Fibroblast of skin of right biceps (primary cell): Measurements from ENCODE around the gene ASTN1.

Source experiments
- DNase-seq: peaks from one replicate; pipeline ENCODE4 v3.0.0-alpha.2; 2013

ASTN1 gene

DNA sequence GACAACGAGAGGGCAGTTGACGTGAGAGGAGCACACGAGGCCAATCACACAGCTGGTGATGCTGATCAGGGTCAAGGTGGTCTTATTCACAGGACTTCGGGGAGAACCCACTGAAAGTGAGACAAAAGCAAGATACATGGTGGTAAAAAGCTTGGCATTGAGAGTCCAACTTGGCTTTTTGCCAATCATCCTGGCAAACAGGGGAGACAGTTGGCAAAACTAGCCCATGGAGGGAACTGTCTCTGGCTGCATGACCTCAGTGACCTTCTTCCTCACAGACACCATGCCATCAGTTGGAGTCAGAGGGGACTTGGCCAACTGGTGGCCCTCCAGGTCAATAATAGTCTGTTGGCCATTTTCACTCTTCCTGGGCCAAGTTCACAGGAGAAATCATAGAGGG is 139.9 kb downstream of the ASTN1 start:
- DNase-seq = no peak

DNA sequence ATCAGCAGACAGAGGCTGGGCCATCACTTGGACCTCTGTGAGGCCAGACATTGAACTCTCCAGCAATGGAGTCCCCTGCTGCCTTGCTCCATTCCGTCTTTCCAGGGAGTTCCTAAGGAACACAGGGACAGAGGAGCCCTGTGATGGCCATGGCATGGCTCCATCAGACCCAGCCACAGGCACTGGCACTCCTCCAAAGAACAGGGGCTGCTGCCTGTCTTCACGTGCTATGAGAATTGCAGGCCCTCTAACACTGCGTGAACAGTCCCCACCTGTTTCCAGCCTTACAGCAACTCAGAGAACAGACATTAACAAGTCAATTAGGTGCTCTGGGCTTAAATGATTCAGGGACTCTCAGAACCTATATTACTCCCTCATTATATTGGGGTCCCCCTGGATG is 140.8 kb downstream of the ASTN1 start:
- DNase-seq = no peak

DNA sequence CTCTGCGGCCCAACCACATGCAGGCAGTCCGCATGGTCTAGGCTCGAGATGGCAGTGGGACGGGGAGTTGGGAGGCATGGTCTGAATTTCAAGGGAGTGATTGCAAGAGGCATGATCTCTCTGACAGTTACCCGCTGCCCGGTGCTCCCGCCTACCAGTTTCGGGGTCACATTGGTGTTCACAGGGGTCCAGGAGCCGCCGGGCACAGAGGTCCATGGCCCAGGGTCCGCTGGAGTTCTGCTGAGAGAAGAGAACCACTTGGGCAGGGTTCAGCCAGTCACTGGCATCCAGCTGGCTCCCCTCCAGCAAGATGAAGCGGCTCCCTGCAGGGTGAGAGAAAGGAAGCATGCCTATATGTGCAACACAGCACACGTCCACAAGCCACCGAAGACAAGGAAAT is 141.3 kb downstream of the ASTN1 start:
- DNase-seq = no peak

DNA sequence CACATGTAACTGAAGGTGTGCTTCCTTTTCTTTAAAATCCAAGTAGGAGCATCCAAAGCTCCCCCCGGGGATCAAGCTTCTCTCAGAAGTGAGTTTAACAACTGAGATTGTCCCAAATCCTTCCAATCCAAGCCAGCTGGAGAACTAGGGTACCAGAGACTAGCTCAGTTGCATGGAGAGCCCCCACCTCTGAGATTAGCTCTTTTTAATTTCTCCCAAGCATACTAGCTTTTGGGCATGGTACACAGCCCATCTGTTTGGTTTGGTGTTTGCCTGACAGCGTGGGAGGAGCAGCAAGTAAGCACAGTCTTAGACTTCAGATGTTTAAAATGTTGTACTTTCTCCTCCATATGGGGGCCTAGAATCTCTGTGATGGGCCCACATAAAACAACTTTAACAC is 142.8 kb downstream of the ASTN1 start:
- DNase-seq = no peak

DNA sequence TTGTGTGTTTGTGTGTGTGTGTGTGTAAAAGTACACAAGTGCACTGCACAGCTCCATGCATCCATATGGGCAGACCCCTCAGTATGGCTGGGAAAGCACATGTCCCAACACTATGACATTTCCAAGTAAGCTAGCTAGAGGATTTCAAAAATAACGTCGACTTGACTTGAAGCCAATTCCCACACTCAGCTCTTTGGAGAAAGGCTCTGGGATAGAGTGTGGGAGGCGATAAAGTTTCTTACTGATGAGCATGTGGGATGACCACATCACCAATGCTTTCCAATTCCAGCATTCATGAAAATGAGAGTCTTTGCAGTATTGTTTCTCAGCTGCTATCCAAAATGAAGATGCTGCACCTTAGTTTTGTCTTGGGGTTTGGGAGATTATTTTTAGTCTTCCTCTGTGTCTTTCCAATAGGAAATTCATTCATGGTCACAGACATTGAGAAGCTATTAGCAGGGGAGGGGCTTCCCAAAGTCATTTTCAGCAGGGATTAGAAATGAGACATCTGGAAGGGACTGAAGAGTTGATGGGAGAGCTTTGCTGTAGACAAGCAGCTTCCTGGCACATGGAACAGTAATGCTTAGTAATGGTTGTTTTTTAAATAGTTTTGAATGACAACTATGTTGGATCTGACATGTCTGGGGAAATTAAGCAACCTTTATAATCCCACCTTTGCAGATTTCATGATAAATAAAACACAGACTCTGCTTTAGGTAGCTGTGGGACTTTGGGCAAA is 143.5 kb downstream of the ASTN1 start:
- peak; percentile 3 for DNase-seq

DNA sequence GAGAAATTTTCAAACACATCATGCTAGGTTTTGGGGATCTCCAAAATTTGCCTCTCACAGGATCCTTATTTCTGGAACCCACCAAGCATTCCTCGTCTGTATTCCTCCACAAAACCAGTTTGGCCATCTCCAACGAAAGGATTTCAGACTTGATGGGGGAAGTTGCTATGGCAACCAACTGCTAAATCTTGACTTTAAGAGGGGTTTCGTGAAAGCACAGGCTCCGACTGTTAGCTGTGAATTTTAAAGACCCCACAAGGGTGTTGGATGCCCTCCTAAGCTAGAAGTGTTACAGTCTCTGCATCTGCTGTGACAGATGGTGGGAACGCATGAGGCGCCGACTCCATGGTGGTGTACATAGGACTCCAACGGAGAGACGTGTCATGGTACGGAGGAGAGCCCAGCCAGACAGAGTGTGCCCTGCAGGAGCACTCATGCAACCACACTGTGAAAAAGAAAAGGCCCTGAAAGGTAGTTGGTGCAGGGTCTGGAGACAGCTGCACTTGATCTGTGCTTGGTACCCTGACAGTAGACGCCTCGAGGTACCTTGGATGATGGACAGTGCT is 147.1 kb downstream of the ASTN1 start:
- DNase-seq = no peak

DNA sequence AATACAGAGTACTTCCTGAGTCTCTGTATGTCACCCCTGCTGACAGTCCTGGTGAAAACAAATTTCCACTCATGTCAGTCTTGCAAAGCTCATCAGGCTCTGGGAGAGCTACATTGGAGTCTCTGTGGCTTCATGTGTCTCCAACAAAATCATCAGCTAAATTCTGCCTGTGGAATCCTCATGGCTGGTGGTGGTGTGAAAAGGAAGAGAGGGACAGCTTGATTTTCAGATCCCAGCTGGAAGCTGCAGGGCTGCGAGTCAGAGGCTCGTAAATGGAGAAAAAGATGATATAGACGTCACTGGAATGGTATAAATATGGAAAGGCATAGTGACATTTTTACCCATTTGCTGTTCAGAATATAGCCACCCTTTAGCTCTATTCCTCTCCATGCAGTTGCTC is 150.2 kb downstream of the ASTN1 start:
- DNase-seq = no peak

DNA sequence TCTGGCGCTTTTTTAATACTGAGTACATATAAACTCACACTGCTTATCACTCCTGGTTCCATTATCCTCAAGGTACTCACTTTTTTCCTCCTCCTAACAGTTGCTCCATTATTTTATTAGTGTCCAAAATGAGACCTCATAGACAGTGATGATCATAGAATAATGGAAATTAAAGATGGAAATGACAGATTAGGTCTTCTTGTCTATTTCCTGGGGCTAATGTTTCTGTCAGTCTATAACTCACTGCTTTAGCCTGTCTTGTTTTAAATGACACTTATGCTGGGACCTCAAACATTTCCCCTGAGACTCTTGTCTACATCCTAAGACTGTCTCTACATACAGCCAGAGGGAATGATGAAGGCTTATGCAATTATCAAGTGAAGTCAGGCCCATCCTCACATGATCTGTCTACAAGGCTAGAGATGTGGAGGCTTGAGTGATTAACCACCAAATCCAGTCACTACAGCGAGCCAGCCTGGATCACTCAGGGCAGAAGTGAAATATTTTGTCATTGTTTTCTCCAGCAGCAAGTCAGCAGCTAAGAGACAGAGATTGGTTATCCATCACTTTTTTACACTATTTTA is 152.1 kb downstream of the ASTN1 start:
- no peak for DNase-seq

DNA sequence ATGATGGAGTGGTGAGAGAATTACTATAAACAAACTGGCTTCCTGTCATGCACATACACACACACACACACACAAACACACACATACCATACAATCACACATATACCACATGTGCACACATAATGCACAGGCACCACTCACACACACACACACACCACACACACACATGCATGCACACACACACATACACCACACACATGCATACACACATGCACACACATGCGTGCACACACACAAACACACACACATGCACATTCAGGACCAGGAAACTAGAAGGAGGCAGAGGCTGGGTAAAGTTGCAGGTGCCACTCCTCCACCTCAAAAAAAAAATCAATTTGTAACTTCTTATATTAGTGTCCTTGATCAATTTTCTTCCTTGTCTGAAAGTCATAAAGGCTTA is 153.0 kb downstream of the ASTN1 start:
- no peak for DNase-seq

DNA sequence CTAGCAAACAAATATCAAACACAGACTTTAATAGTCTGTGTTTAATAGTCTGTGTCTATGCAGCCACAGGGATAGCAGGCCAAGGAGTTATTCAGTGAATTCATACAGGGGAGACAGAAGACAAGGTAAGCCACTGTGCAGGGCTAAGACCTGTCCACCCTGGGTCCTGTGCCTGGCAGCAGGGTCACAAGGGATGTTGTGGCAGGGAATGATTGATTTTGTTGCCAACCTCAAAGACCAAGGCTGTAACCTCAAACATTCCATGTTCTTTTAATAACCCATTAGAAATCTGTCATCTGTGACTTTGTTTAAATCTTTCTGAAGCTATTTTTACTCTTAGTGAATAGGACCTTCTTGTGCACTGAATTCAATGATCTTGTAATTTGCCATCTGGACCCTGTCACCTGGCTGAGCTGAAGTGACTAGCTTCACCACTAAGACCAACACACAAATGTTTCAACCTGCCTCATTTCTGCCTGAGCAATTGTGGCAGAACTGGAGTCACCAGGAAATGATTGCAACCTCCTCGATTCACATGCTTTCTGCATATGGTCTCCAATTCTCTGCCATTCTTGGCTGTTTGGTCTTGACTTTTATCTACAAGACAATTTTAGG is 154.2 kb downstream of the ASTN1 start:
- no peak for DNase-seq

DNA sequence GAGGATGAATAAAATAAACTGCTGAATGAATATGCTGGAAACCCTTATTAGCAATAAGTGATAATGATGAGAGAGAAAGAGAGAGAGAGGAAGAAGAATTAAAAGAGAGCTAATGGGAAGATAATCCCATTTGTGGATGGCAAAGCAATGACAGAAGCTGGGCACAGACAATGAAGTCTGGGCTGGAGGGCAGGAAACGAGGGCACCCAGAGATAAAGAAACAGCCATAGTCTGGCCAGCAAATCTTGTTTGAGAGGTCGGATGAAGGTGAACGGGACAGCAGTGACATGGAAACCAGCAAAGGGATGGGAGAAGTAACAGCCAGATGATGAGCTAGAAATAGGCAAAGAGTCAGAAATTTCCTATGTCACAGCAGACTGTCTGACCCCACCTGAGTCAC is 155.9 kb downstream of the ASTN1 start:
- DNase-seq = no peak

DNA sequence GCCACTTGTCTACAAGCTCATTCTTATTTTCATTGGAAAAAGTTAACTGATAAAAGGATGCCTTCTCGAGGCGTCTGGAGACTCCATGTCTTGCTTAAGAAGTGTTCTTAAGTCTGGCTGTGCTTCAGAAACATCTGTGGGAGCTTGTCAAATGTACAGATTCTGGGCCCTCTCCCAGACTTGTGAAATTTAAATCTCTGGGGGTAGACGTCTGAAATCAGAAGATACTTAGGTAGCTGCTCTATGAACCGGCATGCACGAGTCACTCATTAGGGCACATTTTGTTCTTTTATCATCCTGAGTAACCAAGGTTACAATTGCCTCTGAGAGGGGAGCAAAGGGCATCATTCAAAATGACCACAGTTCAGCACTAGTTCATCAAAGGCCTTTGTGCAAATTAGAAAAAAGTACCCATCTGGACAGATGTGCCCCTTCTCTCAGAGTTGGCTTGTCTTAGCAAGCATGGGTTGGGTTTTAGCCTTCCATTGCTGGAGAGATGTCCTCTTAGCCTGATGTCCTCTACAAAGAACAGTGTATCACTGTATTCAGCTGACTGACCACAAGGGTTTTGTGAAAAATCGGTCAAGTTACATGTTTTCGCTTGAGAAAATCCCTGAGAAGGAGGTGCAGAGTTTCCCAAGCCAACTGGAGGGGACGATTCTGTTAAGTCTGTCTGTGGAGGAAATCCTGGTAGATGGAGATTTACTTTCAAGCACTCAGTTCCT is 156.9 kb downstream of the ASTN1 start:
- no peak for DNase-seq

DNA sequence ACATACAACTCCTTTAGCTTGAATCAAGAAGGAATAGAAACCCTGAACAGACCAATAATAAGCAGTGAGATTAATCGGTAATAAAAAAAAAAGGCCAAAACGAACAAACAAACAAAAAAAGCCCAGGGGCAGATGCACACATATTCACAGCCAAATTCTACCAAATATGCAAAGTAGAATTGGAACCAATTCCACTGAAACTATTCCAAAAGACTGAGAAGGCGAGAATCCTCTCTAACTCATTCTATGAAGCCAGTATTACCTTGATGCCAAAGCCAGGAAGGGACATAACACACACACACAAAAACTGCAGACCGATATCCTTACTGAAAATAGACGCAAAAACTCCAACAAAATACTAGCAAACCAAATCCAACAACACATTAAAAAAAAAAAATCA is 161.6 kb downstream of the ASTN1 start:
- DNase-seq = no peak

DNA sequence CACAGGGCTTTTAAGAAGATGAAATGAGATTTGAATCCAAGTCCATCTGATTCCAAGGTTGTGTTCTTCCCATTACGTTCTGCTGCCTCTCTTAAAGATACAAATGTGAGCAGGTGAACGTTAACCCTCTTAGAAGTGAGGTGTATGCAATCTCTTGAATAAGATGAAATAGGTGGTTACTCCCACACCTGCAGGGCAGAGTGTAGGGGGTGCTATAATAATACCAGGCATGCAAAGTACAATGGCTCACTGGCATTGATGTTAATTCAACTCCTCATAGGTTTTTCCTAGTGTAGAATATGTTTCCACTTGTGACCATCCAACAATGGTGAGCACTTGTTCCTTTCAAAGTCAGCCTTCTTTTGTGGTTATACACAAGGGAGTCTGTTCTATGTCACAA is 163.0 kb downstream of the ASTN1 start:
- DNase-seq = no peak

DNA sequence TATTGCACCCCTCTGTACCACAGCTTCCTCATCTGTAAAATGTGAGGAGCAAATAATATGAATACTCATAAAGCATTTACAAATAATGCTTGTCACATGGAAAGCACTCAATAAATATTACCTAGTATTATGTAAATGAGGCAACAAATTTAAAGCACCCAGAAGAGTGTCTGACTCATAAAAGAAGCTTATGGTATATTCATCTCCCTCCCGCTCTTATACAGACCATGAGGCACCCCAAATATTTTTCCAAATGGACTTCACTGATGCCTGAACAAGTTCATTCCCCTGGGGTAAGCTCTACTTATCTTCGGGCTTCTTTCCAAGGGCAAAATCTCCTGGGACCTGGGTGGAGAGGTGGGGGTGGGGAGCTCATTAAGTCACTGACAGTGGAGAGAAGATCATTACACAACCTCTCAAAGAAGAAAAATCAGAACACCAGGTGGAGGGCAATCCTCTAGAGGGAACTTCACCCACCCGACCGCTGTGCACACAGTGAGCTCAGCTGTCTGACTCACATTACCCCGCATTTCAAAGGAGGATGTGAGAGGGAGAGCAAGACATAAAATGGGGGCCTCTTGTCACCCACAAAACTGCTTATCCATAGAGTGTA is 166.2 kb downstream of the ASTN1 start:
- DNase-seq = peak; percentile 3

DNA sequence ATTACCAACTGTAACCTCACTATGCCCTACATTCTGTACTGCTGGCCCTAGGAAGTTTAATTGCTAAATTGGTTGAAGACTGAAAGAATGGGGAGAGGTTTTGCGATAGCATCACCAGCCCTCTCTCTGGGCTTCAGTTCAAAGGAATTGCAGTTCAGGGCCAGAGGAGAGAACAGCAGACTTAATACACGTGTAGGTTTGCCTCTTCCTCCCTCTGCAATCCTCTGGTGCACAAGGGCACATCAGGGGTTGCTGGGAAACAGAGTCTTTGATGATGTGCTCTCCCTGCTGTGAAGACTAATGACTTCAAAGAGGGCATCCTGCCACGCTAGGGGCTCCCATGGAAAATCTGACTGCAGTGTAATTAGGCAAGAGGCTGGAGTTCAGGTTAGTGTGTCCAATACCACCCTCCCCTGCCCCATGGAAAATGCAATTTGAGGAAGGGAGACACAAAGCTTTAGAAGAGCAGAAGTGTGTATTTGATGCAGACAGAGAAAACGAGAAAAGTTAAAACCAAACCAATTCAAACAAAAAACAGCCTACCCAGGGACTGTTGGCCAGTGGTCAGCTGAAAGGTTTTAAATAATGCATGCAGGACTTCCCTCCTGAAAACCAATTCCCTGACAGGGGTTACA is 167.9 kb downstream of the ASTN1 start:
- DNase-seq = peak; percentile 16

DNA sequence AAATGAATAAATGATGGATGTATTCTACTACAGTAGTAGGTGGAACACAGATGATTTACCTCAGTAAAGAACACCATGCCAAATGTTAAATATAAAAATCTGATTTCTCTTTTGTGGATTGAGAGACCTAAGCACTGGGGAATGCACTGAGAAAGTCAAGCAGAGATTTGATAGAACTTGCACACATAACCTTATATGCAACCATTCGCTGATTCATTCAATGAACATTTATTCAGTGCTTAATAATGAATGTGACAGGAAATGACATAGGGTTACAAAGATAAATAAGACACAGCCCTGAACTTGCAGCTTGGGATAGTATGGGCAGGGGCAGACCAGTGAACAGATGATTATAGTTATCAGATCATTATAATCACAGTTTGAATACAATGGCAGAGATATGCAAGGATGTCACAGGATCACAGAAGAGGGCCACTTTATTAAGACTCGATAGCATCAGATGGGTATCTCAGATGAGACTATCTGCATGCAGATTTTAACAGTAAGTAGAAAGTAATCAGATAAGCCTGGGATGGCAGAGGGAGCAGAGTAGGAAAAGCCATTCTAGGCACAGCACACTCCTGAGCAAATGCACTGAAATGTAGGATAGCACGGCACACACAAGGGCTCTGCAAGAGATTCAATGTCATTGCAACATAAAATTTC is 169.4 kb downstream of the ASTN1 start:
- peak; percentile 54 for DNase-seq

DNA sequence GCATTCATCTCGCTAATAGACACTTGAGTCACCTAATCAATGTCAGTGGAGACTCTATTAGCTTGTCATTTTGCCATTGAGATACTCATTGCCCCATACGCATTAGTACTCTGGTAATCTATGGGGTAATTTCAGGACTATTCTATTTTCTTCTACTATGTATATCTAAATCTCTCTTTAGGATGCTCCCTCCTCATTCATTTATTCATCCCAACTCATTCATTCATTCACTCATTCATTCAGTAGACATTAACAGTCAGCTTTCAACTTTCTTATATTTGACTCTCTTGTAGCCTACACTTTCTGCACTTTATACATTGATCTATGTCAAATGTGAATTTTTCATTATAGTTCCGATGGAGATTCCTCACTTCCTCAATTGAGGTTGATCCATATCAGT is 170.9 kb downstream of the ASTN1 start:
- DNase-seq = no peak

DNA sequence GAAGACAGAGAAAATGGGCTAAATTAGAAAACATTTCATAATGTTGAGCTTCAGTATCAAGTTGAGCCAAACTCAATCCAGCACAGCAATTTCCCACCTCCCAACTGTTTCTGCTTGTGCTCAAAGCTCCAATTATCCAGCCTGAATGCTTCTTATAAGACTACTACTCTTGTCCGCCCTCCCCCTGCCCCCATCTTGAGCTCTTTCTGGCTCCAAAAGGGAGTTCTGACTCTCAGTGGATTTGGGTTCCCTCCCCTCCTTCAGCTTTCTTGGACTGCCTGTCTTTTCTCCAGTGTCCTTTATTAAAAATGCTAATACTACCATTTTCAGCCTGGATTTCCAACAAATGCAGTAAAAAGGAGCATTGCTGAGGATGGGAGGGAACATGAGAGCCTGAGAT is 174.8 kb downstream of the ASTN1 start:
- DNase-seq = no peak

DNA sequence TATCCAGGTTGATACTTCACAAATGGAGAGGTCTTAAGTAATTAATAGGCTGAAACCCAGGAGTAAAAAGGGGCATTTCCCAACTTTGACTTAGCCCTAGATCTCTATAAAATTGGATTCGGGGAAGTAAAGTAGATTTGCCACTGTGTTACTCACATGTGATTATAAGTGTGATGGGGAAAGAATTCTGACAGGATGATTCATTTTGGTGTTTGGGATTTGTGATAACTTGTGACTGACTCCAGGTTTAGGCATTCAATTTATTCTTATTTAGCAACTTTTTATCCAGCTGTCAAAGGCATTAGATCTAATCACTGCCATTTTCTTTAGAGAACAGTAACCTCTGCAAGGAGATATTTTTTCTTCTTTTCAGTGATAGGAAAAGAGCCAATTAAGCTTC is 175.5 kb downstream of the ASTN1 start:
- DNase-seq = peak; percentile 67

DNA sequence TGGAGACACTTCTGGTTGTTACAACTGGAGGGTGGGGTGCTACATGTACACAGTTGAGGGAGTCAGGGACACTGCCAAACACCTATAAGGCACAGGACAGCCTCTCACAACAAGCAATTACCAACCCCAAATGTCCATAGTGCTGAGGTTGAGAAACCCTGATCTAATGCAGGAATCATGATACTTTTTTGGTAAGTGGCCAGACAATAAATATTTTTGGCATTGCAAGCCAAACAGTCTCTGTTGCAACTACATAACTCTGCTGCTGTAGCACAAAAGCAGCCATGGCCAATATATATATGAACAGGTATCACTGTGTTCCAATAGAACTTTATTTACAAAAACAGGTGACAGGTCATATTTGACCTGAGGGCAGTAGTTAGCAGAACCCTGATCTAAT is 177.5 kb downstream of the ASTN1 start:
- peak; percentile 53 for DNase-seq

DNA sequence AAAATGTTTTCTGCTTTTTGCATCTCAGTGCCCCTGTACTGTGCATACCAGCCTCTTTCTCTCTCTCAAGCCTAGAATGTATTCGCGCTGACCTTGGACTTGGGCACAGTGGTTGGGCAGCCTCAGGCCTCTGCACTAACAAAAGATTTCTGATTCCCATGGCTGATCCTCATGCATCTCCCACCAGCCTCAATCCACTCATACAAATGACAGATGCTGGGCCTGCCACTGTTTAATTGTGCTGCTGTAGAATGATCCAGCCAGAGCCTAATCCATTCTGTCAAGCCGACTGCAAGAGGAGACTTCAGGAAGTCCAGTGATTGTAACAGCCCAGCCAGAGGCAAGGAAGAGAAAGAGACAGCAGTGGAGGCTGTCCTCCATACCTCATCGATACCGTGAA is 180.8 kb downstream of the ASTN1 start:
- DNase-seq = no peak
